Sigmoid colon (tissue), 7 donors: Measurements from ENCODE around the gene TIMP2. TPM values are rescaled to one million over a fixed set of nuclear protein-coding genes. Genes with fewer than 3 reads are reported as not detected.

Source experiments
- DNase-seq: peaks from one replicate; pipeline ENCODE4 v3.0.0-alpha.2; 2019
- H3K27ac ChIP-seq, 4 donors: fragments of 200-600 bp; sonication (generic); one replicate each; pipeline ENCODE4 v1.5.1; 2016 to 2019; ENCODE audit warnings: mild to moderate bottlenecking in 1 of 4
- H3K27me3 ChIP-seq, 3 donors: fragments of 200-600 bp; sonication (generic); one replicate each; pipeline ENCODE4 v1.5.1; 2019; ENCODE audit warnings: mild to moderate bottlenecking in 1 of 3
- H3K36me3 ChIP-seq, 4 donors: fragments of 200-600 bp; sonication (generic); one replicate each; pipeline ENCODE4 v1.5.1; 2016 to 2019
- H3K4me1 ChIP-seq, 4 donors: fragments of 200-600 bp; sonication (generic); one replicate each; pipeline ENCODE4 v1.5.1; 2017 to 2019
- H3K4me3 ChIP-seq, 4 donors: fragments of 200-600 bp; sonication (generic); one replicate each; pipeline ENCODE4 v1.5.1; 2017 to 2019; ENCODE audit warnings: mild to moderate bottlenecking in 2 of 4, moderate library complexity in 1 of 4
- H3K9me3 ChIP-seq, 4 donors: fragments of 200-600 bp in 3 of 4; sonication (generic) in 3 of 4; one replicate each; pipeline versions ENCODE4 v1.5.1 to v1.6.1; 2013 to 2019
- EP300 ChIP-seq, 4 donors: sonication (generic); formaldehyde crosslinking; IDR thresholded peaks; one replicate each; pipeline ENCODE4 v1.6.1; 2017; ENCODE audit warnings: antibody characterized with exemption in 4 of 4
- POLR2A ChIP-seq, 2 donors: fragments of 450-650 bp; IDR thresholded peaks; one replicate each; pipeline ENCODE4 v1.6.1; 2016; ENCODE audit warnings: antibody characterized with exemption in 2 of 2, mild to moderate bottlenecking in 2 of 2, moderate library complexity in 2 of 2
- POLR2AphosphoS5 ChIP-seq, 4 donors: sonication (generic); formaldehyde crosslinking; IDR thresholded peaks; one replicate each; pipeline ENCODE4 v1.6.1; 2017; ENCODE audit warnings: antibody characterized with exemption in 4 of 4
- WGBS, 2 donors: extraction: QIAGEN DNeasy Blood & Tissue Kit; methylation state at CpG; one replicate each; pipeline ENCODE4 v1.1.7; 2013; 5-methylcytosine and 5-hydroxymethylcytosine counted together
- intact Hi-C: fragments of 100-400 bp; cut with DNase I; formaldehyde crosslinking; loops from one replicate; pipeline ENCODE4 v1.15.1; 2023
- polyA plus RNA-seq, 3 donors: library from polyadenylated mRNA; stranded (reverse); fragments of 200-250 nt; gene quantifications; one replicate each; pipeline ENCODE4 v1.2.3, GENCODE V29; 2013
- total RNA-seq, 4 donors: library from RNA; depleted of rRNA; stranded (reverse); fragments of >200 nt; gene quantifications; one replicate each; pipeline ENCODE4 v1.1.0, GENCODE V29; 2016
- TF ChIP-seq, protein P1 (sequence below), 4 experiments: fragments of 450-650 bp in 3 of 4; fragments of 200-600 bp in 1 of 4; IDR thresholded peaks; one replicate each; pipeline ENCODE4 v1.5.1; 2016 to 2019; ENCODE audit warnings: antibody characterized with exemption in 4 of 4, mild to moderate bottlenecking in 3 of 4, moderate library complexity in 2 of 4
- donor health status: healthy with polysubstance abuse.
- donor health status: Bipolar disorder and iron deficiency.
- donor health status: healthy.

Gene TIMP2
- total and polyA plus RNA-seq, 7 donors = 16.4 to 227 (median 142) TPM

DNA sequence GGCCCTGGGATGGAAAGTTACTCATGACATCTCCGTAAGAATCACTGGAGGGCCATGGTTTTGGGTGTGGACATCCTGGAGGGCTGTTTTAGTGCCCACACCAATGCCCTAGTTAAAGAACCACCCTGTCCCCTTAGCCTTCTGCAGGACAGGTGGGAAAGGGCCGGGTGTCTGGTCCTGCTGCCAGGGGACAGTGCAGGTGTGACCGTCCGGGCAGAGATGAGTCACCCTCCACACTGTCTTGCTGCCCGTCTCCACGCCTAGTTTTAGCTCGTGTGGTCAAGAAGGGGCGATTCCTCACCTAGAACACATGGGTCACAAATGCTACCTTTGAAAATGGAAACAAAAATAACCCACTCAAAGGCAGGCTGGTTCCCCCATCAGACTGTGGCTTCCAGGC lies 39.2 kb downstream of the TIMP2 start:
- peaks cover 0 to 88% (median 83%) of the 10 kb centered on the region in 4 donors for H3K4me1 ChIP-seq

DNA sequence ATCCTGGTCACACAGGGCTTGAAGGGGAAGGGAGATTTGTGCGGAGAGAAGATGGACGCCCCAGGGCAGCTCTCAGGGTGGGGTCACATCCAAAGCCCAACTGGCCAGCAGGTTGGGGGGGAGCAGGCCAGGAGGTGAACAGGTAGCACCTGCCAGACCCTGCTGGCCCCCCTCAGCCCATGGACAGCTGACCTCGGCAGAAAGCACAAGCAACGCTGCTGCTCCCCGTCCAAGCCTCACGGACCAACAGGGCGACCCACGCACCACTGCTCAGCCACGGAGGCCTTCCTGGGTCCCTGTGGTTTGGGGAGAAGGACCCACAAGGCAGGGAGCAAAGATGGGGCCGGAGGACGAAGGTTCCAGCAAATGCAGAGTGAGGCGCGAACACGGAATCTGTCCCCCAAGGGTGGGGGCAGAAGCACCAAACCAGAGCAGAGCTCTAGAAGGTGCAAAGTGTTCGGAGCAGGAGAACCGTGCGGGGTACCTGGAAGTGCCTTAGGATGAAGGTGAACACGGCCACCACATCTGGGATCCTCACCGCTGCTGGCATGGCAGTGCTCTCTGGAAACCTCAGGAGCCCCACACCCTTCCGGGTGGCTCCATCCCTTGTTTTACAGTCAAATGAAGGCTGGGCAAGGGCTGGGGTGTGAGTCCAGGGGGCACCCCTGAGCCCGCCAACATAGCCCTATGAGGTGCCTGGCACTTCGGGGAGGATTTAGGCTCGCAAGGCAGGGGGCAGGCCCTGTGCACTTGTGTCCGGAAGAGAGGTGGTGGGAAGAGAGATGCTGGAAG lies 40.1 kb downstream of the TIMP2 start:
- peak overlapping the region; percentile 88 to 93 (median 90) for H3K27ac ChIP-seq
- H3K4me3 ChIP-seq = no peak overlapping the region
- 93 to 94% methylated on average over 24 of the region's 24 CpGs for WGBS, 2 donors
- H3K4me1 ChIP-seq = peaks cover 0 to 89% (median 86%) of the 10 kb centered on the region in 4 donors
- no peaks in the 10 kb centered on the region for H3K27me3 ChIP-seq
- DNase-seq = no peak
- H3K36me3 ChIP-seq = peaks cover 0 to 5% (median 0%) of the 10 kb centered on the region in 4 donors
- no peak for TF ChIP-seq POLR2AphosphoS5 (IDR thresholded peaks at IDR 0.05)
- no peak for TF ChIP-seq POLR2A (IDR thresholded peaks at IDR 0.05)
- TF ChIP-seq, protein P1, sequence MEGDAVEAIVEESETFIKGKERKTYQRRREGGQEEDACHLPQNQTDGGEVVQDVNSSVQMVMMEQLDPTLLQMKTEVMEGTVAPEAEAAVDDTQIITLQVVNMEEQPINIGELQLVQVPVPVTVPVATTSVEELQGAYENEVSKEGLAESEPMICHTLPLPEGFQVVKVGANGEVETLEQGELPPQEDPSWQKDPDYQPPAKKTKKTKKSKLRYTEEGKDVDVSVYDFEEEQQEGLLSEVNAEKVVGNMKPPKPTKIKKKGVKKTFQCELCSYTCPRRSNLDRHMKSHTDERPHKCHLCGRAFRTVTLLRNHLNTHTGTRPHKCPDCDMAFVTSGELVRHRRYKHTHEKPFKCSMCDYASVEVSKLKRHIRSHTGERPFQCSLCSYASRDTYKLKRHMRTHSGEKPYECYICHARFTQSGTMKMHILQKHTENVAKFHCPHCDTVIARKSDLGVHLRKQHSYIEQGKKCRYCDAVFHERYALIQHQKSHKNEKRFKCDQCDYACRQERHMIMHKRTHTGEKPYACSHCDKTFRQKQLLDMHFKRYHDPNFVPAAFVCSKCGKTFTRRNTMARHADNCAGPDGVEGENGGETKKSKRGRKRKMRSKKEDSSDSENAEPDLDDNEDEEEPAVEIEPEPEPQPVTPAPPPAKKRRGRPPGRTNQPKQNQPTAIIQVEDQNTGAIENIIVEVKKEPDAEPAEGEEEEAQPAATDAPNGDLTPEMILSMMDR (IDR thresholded peaks at IDR 0.05) = no peak
- TF ChIP-seq EP300 (IDR thresholded peaks at IDR 0.05) = no peak
- no peaks in the 10 kb centered on the region for H3K9me3 ChIP-seq
- intact Hi-C loops = no loop called here

More for the DNA sequence above, 39.2 kb downstream of the TIMP2 start:
- peaks cover 0 to 7% (median 0%) of the 10 kb centered on the region in 4 donors for H3K36me3 ChIP-seq
- intact Hi-C loops = no loop called here
- peak overlapping the region; percentile 88 to 93 (median 90) for H3K27ac ChIP-seq
- H3K4me3 ChIP-seq = no peak overlapping the region
- TF ChIP-seq EP300 (IDR thresholded peaks at IDR 0.05) = no peak
- TF ChIP-seq POLR2A (IDR thresholded peaks at IDR 0.05) = no peak
- no peak for TF ChIP-seq POLR2AphosphoS5 (IDR thresholded peaks at IDR 0.05)
- no peaks in the 10 kb centered on the region for H3K27me3 ChIP-seq
- H3K9me3 ChIP-seq = no peaks in the 10 kb centered on the region
- DNase-seq = no peak
- WGBS, 2 donors = 81 to 86% methylated on average over 8 of the region's 8 CpGs

DNA sequence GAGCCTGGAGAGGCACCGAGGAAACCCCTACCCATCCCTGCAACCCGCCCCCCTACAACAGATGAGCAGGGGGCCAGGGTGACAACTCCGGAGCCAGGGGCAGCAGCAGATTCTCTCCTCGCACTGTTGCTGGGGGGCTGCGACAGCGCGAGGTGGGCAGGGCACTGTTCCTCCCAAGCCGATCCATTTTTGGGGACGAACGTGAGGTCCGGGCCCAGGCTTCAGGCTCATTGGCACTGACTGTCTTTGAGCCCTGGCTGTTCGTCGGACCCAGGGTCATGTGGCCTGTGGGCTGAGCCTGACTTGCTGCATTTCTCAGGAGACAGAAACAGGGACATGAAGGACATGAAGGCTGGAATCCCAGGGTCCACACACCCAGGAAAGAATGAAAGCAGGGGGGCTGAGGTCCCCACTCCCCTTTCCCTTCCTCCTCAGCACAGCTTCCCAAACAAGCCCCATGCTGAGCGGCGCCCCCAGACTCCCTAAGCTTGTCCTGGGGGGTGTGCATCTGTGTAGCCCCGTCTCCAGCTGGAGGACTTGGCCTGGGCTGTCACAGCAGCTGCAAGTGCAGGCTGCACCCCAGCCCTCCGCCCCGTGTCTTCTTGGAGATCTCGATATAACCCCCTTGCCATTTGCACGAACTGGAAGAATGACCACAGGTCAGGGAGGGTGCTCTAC lies 40.9 kb downstream of the TIMP2 start:
- H3K9me3 ChIP-seq = no peaks in the 10 kb centered on the region
- peak overlapping the region; percentile 88 to 93 (median 90) for H3K27ac ChIP-seq
- WGBS, 2 donors = 68 to 81% methylated on average over 20 of the region's 20 CpGs
- TF ChIP-seq, protein P1 (IDR thresholded peaks at IDR 0.05) = no peak
- TF ChIP-seq EP300 (IDR thresholded peaks at IDR 0.05) = no peak
- no peak for TF ChIP-seq POLR2A (IDR thresholded peaks at IDR 0.05)
- TF ChIP-seq POLR2AphosphoS5 (IDR thresholded peaks at IDR 0.05) = no peak
- H3K36me3 ChIP-seq = peaks cover 0 to 5% (median 0%) of the 10 kb centered on the region in 4 donors
- intact Hi-C loops = no loop called here
- peak overlapping the region; percentile 8 to 30 (median 22) for H3K4me3 ChIP-seq
- DNase-seq = no peak
- H3K27me3 ChIP-seq = no peaks in the 10 kb centered on the region
- peaks cover 0 to 89% (median 87%) of the 10 kb centered on the region in 4 donors for H3K4me1 ChIP-seq

DNA sequence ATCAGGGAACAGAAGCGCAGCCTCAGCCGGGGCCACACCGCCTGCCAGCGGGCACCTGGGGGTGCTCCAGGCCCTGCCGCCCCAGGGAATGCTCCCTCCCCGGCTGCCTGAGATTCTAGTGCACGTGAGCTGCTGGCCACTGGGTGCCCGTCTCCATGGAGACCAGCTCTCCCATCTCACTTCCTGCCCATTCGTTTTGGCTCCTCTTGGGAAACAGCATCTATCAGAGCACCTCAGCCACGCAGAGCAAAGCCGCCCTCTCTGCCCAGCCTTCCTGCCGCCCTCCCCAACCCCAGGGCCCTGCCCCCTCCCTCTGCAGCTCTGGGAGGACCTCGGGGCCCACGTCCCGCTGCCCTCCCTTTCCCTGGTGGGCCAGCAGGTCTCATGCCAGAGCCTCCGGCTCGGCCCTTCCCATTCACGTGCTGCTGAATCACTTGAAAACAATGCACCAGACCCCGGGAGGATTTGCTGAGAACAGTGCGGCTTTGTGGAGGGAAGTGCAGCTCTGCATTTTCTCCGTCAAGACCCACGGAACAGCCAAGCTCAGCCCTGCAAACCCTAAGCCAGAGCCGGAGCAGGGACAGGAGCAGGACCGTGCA lies 41.6 kb downstream of the TIMP2 start:
- WGBS, 2 donors = 35 to 63% methylated on average over 24 of the region's 24 CpGs
- Histone ChIP-seq H3K27ac (peak overlapping the region; percentile 88 to 93 (median 90)), H3K9me3 (no peaks in the 10 kb centered on the region), H3K4me1 (peaks cover 0 to 89% (median 87%) of the 10 kb centered on the region in 4 donors), H3K36me3 (peaks cover 0 to 5% (median 0%) of the 10 kb centered on the region in 4 donors), H3K4me3 (peak overlapping the region; percentile 8 to 30 (median 22)), H3K27me3 (no peaks in the 10 kb centered on the region)
- DNase-seq = peak; percentile 95
- intact Hi-C loops = loop anchor here (2.0 kb wide), 1 partner anchor 39 kb away; no protein-coding TSS in a partner anchor
- TF ChIP-seq, protein P1 (IDR thresholded peaks at IDR 0.05) = no peak
- peak in 1 of 4 donors; percentile 86 for TF ChIP-seq EP300 (IDR thresholded peaks at IDR 0.05)
- peak; percentile 20 to 29 for TF ChIP-seq POLR2A (IDR thresholded peaks at IDR 0.05)
- TF ChIP-seq POLR2AphosphoS5 (IDR thresholded peaks at IDR 0.05) = peak; percentile 77 to 95 (median 80)
